Measurements from ENCODE around the gene HDAC2. TPM values are rescaled to one million over a fixed set of nuclear protein-coding genes. Genes with fewer than 3 reads are reported as not detected.

Gene HDAC2
- polyA plus RNA-seq, 1 donor (not counting 4 experiments of a cell fraction or from before 2014, with no cell fraction given), result 222 TPM

DNA sequence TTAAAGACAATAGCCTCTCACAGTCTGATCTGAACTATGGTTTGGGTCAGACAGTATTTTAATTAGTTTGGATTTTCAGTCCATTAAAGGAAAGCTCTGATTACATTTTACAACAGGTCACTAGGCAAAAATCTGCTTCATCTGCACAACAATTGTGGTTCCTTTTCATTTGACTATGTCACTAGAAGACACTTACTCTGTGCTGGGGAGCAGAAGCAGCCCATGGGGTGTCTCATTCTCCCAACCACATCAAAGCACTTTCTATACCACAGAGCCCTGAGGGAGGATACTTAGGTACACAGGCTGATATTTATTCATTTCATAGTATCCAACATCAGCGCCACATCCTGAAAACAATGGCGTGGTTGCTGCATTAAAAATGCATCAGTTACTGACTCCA, 36.6 kb upstream of the HDAC2 start:
- no peaks in the 10 kb centered on the region for H4K20me1 ChIP-seq (ENCODE audit: control insufficient read depth, extremely low read depth, insufficient read depth, low read length)
- no peaks in the 10 kb centered on the region for H3K9me1 ChIP-seq (ENCODE audit: control insufficient read depth, extremely low read depth, insufficient read depth, low read length)
- FAIRE-seq (no peak), DNase-seq (ENCODE audit: low read depth, low spot score) (no peak)
- H3K4me1 ChIP-seq (ENCODE audit: control insufficient read depth, extremely low read depth, insufficient read depth, low read length), result peaks cover 4% of the 10 kb centered on the region
- H3K9ac ChIP-seq (ENCODE audit: control insufficient read depth, extremely low read depth, insufficient read depth, low read length), result no peak overlapping the region
- H2AFZ ChIP-seq (ENCODE audit: control insufficient read depth, low read length), result no peak overlapping the region
- H3K4me2 ChIP-seq (ENCODE audit: control insufficient read depth, extremely low read depth, insufficient read depth, low read depth, low read length), result no peak overlapping the region
- H3K4me3 ChIP-seq (ENCODE audit: control insufficient read depth in 2 of 3, extremely low read depth in 1 of 3, insufficient read depth in 2 of 3, low read depth in 1 of 3, low read length in 3 of 3), result no peak overlapping the region
- no peaks in the 10 kb centered on the region for H3K27me3 ChIP-seq (ENCODE audit: control insufficient read depth, extremely low read depth, insufficient read depth, low read length)
- no peaks in the 10 kb centered on the region for H3K9me3 ChIP-seq (ENCODE audit: control insufficient read depth, low read depth, low read length)
- H3K79me2 ChIP-seq (ENCODE audit: control insufficient read depth, insufficient read depth, low read length), result no peaks in the 10 kb centered on the region
- H3K27ac ChIP-seq (ENCODE audit: control insufficient read depth, insufficient read depth, low read length), result no peak overlapping the region
- dilution Hi-C loops (cut with MboI; ENCODE audit: extremely low pct_ligation_motif_present, low sequenced_read_pairs), result no loop called here
- H3K36me3 ChIP-seq (ENCODE audit: control insufficient read depth in 2 of 2, extremely low read depth in 1 of 2, insufficient read depth in 2 of 2, low read length in 2 of 2), result no peaks in the 10 kb centered on the region
- no peak for TF ChIP-seq EZH2 (IDR thresholded peaks at IDR 0.05; ENCODE audit: low read length)
- no peak for TF ChIP-seq CTCF (optimal IDR thresholded peaks at IDR 0.05 in 1 of 3, IDR thresholded peaks at IDR 0.05 in 1 of 3, conservative IDR thresholded peaks at IDR 0.05 in 1 of 3; ENCODE audit: extremely low read depth in 1 of 3, insufficient read depth in 2 of 3, low read length in 3 of 3)

DNA sequence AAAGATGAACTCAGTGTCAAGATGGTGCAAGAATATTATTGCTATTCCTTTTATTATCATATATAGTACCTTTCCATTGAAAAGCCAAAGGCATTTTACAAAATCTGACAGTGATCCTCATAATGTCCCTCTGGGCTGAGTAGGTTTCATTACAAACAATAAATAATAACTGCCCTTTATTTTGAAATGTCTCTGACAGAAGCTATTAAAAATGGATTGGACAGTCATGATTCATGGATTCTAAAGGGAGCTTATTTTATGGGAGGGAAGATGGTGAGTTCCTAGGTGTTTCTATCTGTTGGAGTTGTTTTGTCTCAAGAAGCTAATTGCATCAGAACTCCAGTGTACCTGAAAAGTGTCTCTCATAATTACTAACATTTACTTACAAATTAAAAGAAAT, 30.4 kb upstream of the HDAC2 start:
- no peak overlapping the region for H3K4me3 ChIP-seq (ENCODE audit: control insufficient read depth in 2 of 3, extremely low read depth in 1 of 3, insufficient read depth in 2 of 3, low read depth in 1 of 3, low read length in 3 of 3)
- no peak overlapping the region for H3K27ac ChIP-seq (ENCODE audit: control insufficient read depth, insufficient read depth, low read length)
- no peak overlapping the region for H3K4me2 ChIP-seq (ENCODE audit: control insufficient read depth, extremely low read depth, insufficient read depth, low read depth, low read length)
- DNase-seq (ENCODE audit: low read depth, low spot score) (no peak), FAIRE-seq (no peak)
- no peak for TF ChIP-seq EZH2 (IDR thresholded peaks at IDR 0.05; ENCODE audit: low read length)
- TF ChIP-seq CTCF (optimal IDR thresholded peaks at IDR 0.05 in 1 of 3, IDR thresholded peaks at IDR 0.05 in 1 of 3, conservative IDR thresholded peaks at IDR 0.05 in 1 of 3; ENCODE audit: extremely low read depth in 1 of 3, insufficient read depth in 2 of 3, low read length in 3 of 3), result no peak
- H3K36me3 ChIP-seq (ENCODE audit: control insufficient read depth in 2 of 2, extremely low read depth in 1 of 2, insufficient read depth in 2 of 2, low read length in 2 of 2), result no peaks in the 10 kb centered on the region
- no peak overlapping the region for H2AFZ ChIP-seq (ENCODE audit: control insufficient read depth, low read length)
- H3K9me1 ChIP-seq (ENCODE audit: control insufficient read depth, extremely low read depth, insufficient read depth, low read length), result no peaks in the 10 kb centered on the region
- H3K9ac ChIP-seq (ENCODE audit: control insufficient read depth, extremely low read depth, insufficient read depth, low read length), result no peak overlapping the region
- dilution Hi-C loops (cut with MboI; ENCODE audit: extremely low pct_ligation_motif_present, low sequenced_read_pairs), result no loop called here
- no peaks in the 10 kb centered on the region for H3K9me3 ChIP-seq (ENCODE audit: control insufficient read depth, low read depth, low read length)
- no peaks in the 10 kb centered on the region for H3K27me3 ChIP-seq (ENCODE audit: control insufficient read depth, extremely low read depth, insufficient read depth, low read length)
- H3K4me1 ChIP-seq (ENCODE audit: control insufficient read depth, extremely low read depth, insufficient read depth, low read length), result peaks cover 6% of the 10 kb centered on the region
- no peaks in the 10 kb centered on the region for H3K79me2 ChIP-seq (ENCODE audit: control insufficient read depth, insufficient read depth, low read length)
- H4K20me1 ChIP-seq (ENCODE audit: control insufficient read depth, extremely low read depth, insufficient read depth, low read length), result no peaks in the 10 kb centered on the region
